Testis (tissue), 3 donors: ENCODE results near the gene BBS10. TPM values are rescaled to one million over a fixed set of nuclear protein-coding genes. Genes with fewer than 3 reads are reported as not detected.
"Not testable (repeated sequence)": the region's sequence is repeated elsewhere in the genome, so short reads cannot be mapped to it uniquely, and the experiment has no call there.

Source experiments
- DNase-seq: peaks from one replicate; pipeline ENCODE4 v3.0.0-alpha.2; 2019
- H3K27ac ChIP-seq, 2 donors: fragments of 200-600 bp; sonication (generic); one replicate each; pipeline ENCODE4 v1.5.1; 2019
- H3K27me3 ChIP-seq: fragments of 200-600 bp; sonication (generic); one replicate; pipeline ENCODE4 v1.5.1; 2019
- H3K36me3 ChIP-seq: fragments of 200-600 bp; sonication (generic); one replicate; pipeline ENCODE4 v1.5.1; 2017; ENCODE audit warnings: low read depth; ENCODE audit errors: missing control alignments
- H3K4me1 ChIP-seq: fragments of 200-600 bp; sonication (generic); one replicate; pipeline ENCODE4 v1.5.1; 2019
- H3K4me3 ChIP-seq, 2 donors: fragments of 200-600 bp; sonication (generic); one replicate each; pipeline ENCODE4 v1.5.1; 2017 to 2019
- H3K9me3 ChIP-seq: fragments of 200-600 bp; sonication (generic); one replicate; pipeline ENCODE4 v1.5.1; 2017
- CTCF ChIP-seq, 3 experiments: fragments of 450-650 bp in 2 of 3; fragments of 200-600 bp in 1 of 3; sonication (generic) in 1 of 3; IDR thresholded peaks; one replicate each; pipeline ENCODE4 v1.5.1; 2016 to 2019; ENCODE audit warnings: antibody characterized with exemption in 3 of 3, mild to moderate bottlenecking in 2 of 3, moderate library complexity in 1 of 3
- POLR2A ChIP-seq: fragments of 450-650 bp; IDR thresholded peaks from one replicate; pipeline ENCODE4 v1.6.1; 2017; ENCODE audit warnings: antibody characterized with exemption, mild to moderate bottlenecking, moderate library complexity
- WGBS, 2 donors: methylation state at CpG; one replicate each; pipeline ENCODE4 v1.1.5; 2018; 5-methylcytosine and 5-hydroxymethylcytosine counted together
- intact Hi-C: fragments of 100-400 bp; cut with DNase I; formaldehyde crosslinking; loops from one replicate; pipeline ENCODE4 v1.15.1; 2023; ENCODE audit warnings: low total_unique reads
- polyA plus RNA-seq: library from polyadenylated mRNA; stranded (reverse); fragments of 350-450 nt; fragmentation: Illumina TruSeq; extraction: RNeasy Lipid Tissue Mini Kit (QIAGEN cat#74804); gene quantifications from one replicate; pipeline ENCODE4 v1.2.3, GENCODE V29; 2014; ENCODE audit warnings: low read depth, low replicate concordance; ENCODE audit not compliant: insufficient read depth
- total RNA-seq, 2 donors: library from RNA; depleted of rRNA; stranded (reverse); fragments of >200 nt; gene quantifications; one replicate each; pipeline ENCODE4 v1.2.3, GENCODE V29; 2016

BBS10 gene
- total and polyA plus RNA-seq, 3 donors from 2014 or later = 8.3 to 9.2 (median 9.0) TPM

GRCh38 chr12:76383988-76384387 lies 35.8 kb upstream of the BBS10 start:
- H3K4me3 ChIP-seq = no peak overlapping the region
- WGBS, 2 donors = 90 to 97% methylated on average over 3 of the region's 3 CpGs

GRCh38 chr12:76379261-76379660 lies 31.0 kb upstream of the BBS10 start:
- no peaks in the 10 kb centered on the region for H3K27me3 ChIP-seq
- intact Hi-C loops = no loop called here
- no peak for TF ChIP-seq POLR2A
- no peak for TF ChIP-seq CTCF (IDR thresholded peaks at IDR 0.05)
- no peaks in the 10 kb centered on the region for H3K4me1 ChIP-seq
- H3K27ac ChIP-seq = no peak overlapping the region
- H3K4me3 ChIP-seq = no peak overlapping the region
- no peaks in the 10 kb centered on the region for H3K36me3 ChIP-seq
- DNase-seq = no peak
- H3K9me3 ChIP-seq = no peaks in the 10 kb centered on the region
- WGBS, 2 donors = 90 to 95% methylated on average over 1 of the region's 1 CpG

More at GRCh38 chr12:76383988-76384387, 35.8 kb upstream of the BBS10 start:
- Histone ChIP-seq H3K27me3 (no peaks in the 10 kb centered on the region), H3K9me3 (no peaks in the 10 kb centered on the region), H3K27ac (no peak overlapping the region), H3K4me1 (no peaks in the 10 kb centered on the region), H3K36me3 (no peaks in the 10 kb centered on the region)
- TF ChIP-seq CTCF (IDR thresholded peaks at IDR 0.05) (no peak), POLR2A (no peak)
- no peak for DNase-seq
- intact Hi-C loops = no loop called here

- H3K27ac ChIP-seq, intact Hi-C loops, DNase-seq, H3K36me3 ChIP-seq, H3K4me1 ChIP-seq, H3K9me3 ChIP-seq, H3K27me3 ChIP-seq, H3K4me3 ChIP-seq: not testable (repeated sequence)
- 78 to 95% methylated on average over 1 of the region's 1 CpG for WGBS, 2 donors
Measured at GRCh38 chr12:76376876-76377275, 28.7 kb upstream of the BBS10 start.

- DNase-seq = no peak
- no peaks in the 10 kb centered on the region for H3K36me3 ChIP-seq
- H3K27ac ChIP-seq = no peak overlapping the region
- H3K4me3 ChIP-seq = no peak overlapping the region
- intact Hi-C loops = no loop called here
- no peaks in the 10 kb centered on the region for H3K4me1 ChIP-seq
- no peaks in the 10 kb centered on the region for H3K9me3 ChIP-seq
- TF ChIP-seq CTCF (IDR thresholded peaks at IDR 0.05) (no peak), POLR2A (no peak)
- H3K27me3 ChIP-seq = no peaks in the 10 kb centered on the region
Measured at GRCh38 chr12:76375939-76376338, 27.7 kb upstream of the BBS10 start.

GRCh38 chr12:76375470-76375869 lies 27.3 kb upstream of the BBS10 start:
- no peaks in the 10 kb centered on the region for H3K9me3 ChIP-seq
- TF ChIP-seq POLR2A (no peak), CTCF (IDR thresholded peaks at IDR 0.05) (no peak)
- H3K4me3 ChIP-seq = no peak overlapping the region
- no peaks in the 10 kb centered on the region for H3K36me3 ChIP-seq
- 94 to 100% methylated on average over 1 of the region's 1 CpG for WGBS, 2 donors
- H3K27me3 ChIP-seq = no peaks in the 10 kb centered on the region
- H3K4me1 ChIP-seq = no peaks in the 10 kb centered on the region
- no peak for DNase-seq
- H3K27ac ChIP-seq = no peak overlapping the region
- intact Hi-C loops = no loop called here
